SU-DHL-6 (cell line): ENCODE results near the gene ZSCAN10.
"Not testable (repeated sequence)": the region's sequence is repeated elsewhere in the genome, so short reads cannot be mapped to it uniquely, and the experiment has no call there.

ENCODE experiments used
- CTCF ChIP-seq: fragments of 200-600 bp; sonication (generic); IDR thresholded peaks from one replicate; pipeline ENCODE4 v1.5.1; 2017; ENCODE audit warnings: antibody characterized with exemption, mild to moderate bottlenecking, low read length, moderate library complexity; ENCODE audit not compliant: insufficient read depth, poor library complexity, severe bottlenecking
- EZH2phosphoT487 ChIP-seq: fragments of 200-600 bp; sonication (generic), shearing (Covaris generic); conservative IDR thresholded peaks from 2 replicates; pipeline ENCODE4 v1.6.1; 2018; ENCODE audit warnings: mild to moderate bottlenecking, antibody characterized with exemption, low read length, moderate library complexity, mixed read lengths

DNA sequence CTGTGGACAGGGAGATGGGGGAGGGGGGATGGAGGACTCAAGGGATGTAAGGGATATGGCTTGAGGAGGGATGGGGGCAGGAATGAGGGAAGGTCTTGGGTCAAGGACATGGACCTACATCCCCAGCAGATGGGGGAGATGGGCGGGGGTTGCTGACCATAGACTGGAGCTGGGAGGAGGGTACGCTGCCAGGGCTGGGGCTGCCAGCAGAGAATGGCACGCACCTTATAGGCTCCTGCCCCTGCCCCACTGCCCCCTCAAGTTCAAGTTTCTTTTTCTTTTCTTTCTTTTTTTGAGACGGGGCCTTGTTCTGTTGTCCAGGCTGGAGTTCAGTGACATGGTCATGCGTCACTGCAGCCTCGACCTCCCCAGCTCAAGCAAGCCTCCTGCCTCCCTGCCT lies 23.1 kb downstream of the ZSCAN10 start:
- TF ChIP-seq CTCF, EZH2phosphoT487: not testable (repeated sequence)
